ENCODE results near the gene GNAQ. TPM values are rescaled to one million over a fixed set of nuclear protein-coding genes. Genes with fewer than 3 reads are reported as not detected.

GNAQ gene
- polyA plus RNA-seq, 2 of the 4 experiments (the other 2 are of a cell fraction) = 17.9 to 60.0 TPM

GRCh38 chr9:77772646-77773045 lies 259.0 kb downstream of the GNAQ start:
- no peak for TF ChIP-seq EHMT2 (IDR thresholded peaks at IDR 0.05; ENCODE audit: low read depth)
- TF ChIP-seq POLR2A (IDR thresholded peaks at IDR 0.05; ENCODE audit: low read length) = no peak
- no peak for TF ChIP-seq FOXS1 (CRISPR knock-in tag; IDR thresholded peaks at IDR 0.05)
- TF ChIP-seq NPAS2 (CRISPR knock-in tag; IDR thresholded peaks at IDR 0.05; ENCODE audit: borderline replicate concordance) = no peak
- no peak for TF ChIP-seq ESRRA (IDR thresholded peaks at IDR 0.05; ENCODE audit: borderline replicate concordance, low read length)
- ATAC-seq (no peak), DNase-seq (ENCODE audit: low read depth in 1 of 2, low spot score in 1 of 2) (no peak), FAIRE-seq (no peak)
- Histone ChIP-seq H3K4me2 (no peak overlapping the region), H3K27ac (no peak overlapping the region), H3K4me1 (no peaks in the 10 kb centered on the region), H3K9me3 (peaks cover 4% of the 10 kb centered on the region; the same call in 1 of the 3 replicates), H3K4me3 (no peak overlapping the region)
- CTCF ChIA-PET = interaction anchor here (2.1 kb wide), 1 partner anchor 339 kb away, joined by 7 read pairs; no protein-coding TSS in a partner anchor
- POLR2A ChIA-PET = no interaction called here
- 93% methylated on average over 5 of the region's 5 CpGs for WGBS (ENCODE audit: missing lambda C conversion rate)

- DNase-seq (ENCODE audit: low read depth in 1 of 2, low spot score in 1 of 2) (no peak), FAIRE-seq (no peak), ATAC-seq (no peak)
- Histone ChIP-seq H3K4me3 (no peak overlapping the region), H3K27ac (no peak overlapping the region), H3K9me3 (no peaks in the 10 kb centered on the region), H3K4me1 (no peaks in the 10 kb centered on the region), H3K4me2 (no peak overlapping the region)
- TF ChIP-seq NPAS2 (CRISPR knock-in tag; IDR thresholded peaks at IDR 0.05; ENCODE audit: borderline replicate concordance) (no peak), EP300 (IDR thresholded peaks at IDR 0.05) (no peak), HOXB13 (CRISPR knock-in tag; IDR thresholded peaks at IDR 0.05; ENCODE audit: low read depth) (no peak), CTCF (IDR thresholded peaks at IDR 0.05) (no peak), USF2 (IDR thresholded peaks at IDR 0.05) (no peak), RNF2 (IDR thresholded peaks at IDR 0.05; ENCODE audit: borderline replicate concordance, low read depth) (no peak), MYC (IDR thresholded peaks at IDR 0.05; ENCODE audit: borderline replicate concordance, low read length) (no peak), EHMT2 (IDR thresholded peaks at IDR 0.05; ENCODE audit: low read depth) (no peak), ELK1 (IDR thresholded peaks at IDR 0.05; ENCODE audit: low read depth, low read length) (no peak), RAD21 (conservative IDR thresholded peaks at IDR 0.05 in 1 of 2, IDR thresholded peaks at IDR 0.05 in 1 of 2) (no peak), SREBF2 (IDR thresholded peaks at IDR 0.05) (no peak), CHD4 (IDR thresholded peaks at IDR 0.05; ENCODE audit: borderline replicate concordance) (no peak), NR3C1 (IDR thresholded peaks at IDR 0.05) (no peak), E2F6 (IDR thresholded peaks at IDR 0.05; ENCODE audit: borderline replicate concordance, low read depth) (no peak), HOXA7 (CRISPR knock-in tag; IDR thresholded peaks at IDR 0.05) (no peak), FOSB (CRISPR knock-in tag; IDR thresholded peaks at IDR 0.05) (no peak), ZFP36 (IDR thresholded peaks at IDR 0.05; ENCODE audit: borderline replicate concordance, partially characterized antibody) (no peak), MAFK (IDR thresholded peaks at IDR 0.05; ENCODE audit: partially characterized antibody) (no peak), POLR2AphosphoS2 (conservative IDR thresholded peaks at IDR 0.05; ENCODE audit: low read length) (no peak), HOXB5 (CRISPR knock-in tag; IDR thresholded peaks at IDR 0.05) (no peak)
- ChIA-PET POLR2A (no interaction called here), CTCF (interaction anchor here (1.5 to 2.0 kb wide), 2 partner anchors 70 to 337 kb away, joined by 4 to 7 read pairs; no protein-coding TSS in a partner anchor)
- WGBS (ENCODE audit: missing lambda C conversion rate) = 82% methylated on average over 3 of the region's 3 CpGs
Measured at GRCh38 chr9:77771171-77771570, 260.4 kb downstream of the GNAQ start.
